T-helper 2 cell treated with Interferon-gamma antibody and Interleukin-4, amounts not matched to agents 100 ng/mL and 5 ng/mL, for 36 hours (primary cell): ENCODE data around the gene ZNRF3. TPM values are rescaled to one million over a fixed set of nuclear protein-coding genes. Genes with fewer than 3 reads are reported as not detected.

Experiments
- total RNA-seq: library from RNA; stranded (reverse); gene quantifications from 2 replicates; pipeline ENCODE4 v1.2.3, GENCODE V29; 2022

ZNRF3 gene
- total RNA-seq, 1 donor from 2014 or later = 0.82 TPM

Other genes with a start within 250 kb of the ZNRF3 start
- gene TTC28, start 203.7 kb upstream of the ZNRF3 start, total RNA-seq = 1.1 and 1.4 TPM in 2 replicates
- 41.7 and 45.9 TPM in 2 replicates for gene CHEK2, start 141.8 kb upstream of the ZNRF3 start, total RNA-seq
- gene HSCB, start 141.5 kb upstream of the ZNRF3 start, total RNA-seq = 9.0 and 9.8 TPM in 2 replicates
- 36.2 and 40.2 TPM in 2 replicates for gene CCDC117, start 110.9 kb upstream of the ZNRF3 start, total RNA-seq
- gene XBP1, start 83.0 kb upstream of the ZNRF3 start, total RNA-seq = 213 and 215 TPM in 2 replicates
- gene C22orf31, start 178.3 kb downstream of the ZNRF3 start, total RNA-seq = not detected in 2 replicates
- gene KREMEN1, start 189.5 kb downstream of the ZNRF3 start, total RNA-seq = 0.05 and 0.23 TPM in 2 replicates